Measurements from ENCODE around the gene ATRX.

DNA sequence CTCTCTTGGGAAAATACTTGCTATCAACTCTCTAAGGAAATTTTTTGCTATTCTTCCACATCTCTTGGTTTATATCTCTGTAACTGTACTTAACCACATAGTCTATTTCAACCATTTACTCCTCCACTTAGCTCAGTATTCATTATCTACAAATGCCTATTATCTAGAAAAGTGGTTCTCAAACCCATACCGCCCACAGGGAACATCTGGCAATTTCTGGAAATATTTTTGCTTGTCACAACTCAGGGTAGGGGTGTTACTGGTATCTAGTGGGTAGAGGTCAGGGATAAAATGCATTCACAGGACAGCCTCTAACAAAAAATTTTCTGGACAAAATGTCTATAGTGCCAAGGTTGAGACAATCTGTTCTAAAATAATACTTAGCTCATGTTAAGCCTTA, 14.4 kb downstream of the ATRX start:
- TF ChIP-seq, protein P1, sequence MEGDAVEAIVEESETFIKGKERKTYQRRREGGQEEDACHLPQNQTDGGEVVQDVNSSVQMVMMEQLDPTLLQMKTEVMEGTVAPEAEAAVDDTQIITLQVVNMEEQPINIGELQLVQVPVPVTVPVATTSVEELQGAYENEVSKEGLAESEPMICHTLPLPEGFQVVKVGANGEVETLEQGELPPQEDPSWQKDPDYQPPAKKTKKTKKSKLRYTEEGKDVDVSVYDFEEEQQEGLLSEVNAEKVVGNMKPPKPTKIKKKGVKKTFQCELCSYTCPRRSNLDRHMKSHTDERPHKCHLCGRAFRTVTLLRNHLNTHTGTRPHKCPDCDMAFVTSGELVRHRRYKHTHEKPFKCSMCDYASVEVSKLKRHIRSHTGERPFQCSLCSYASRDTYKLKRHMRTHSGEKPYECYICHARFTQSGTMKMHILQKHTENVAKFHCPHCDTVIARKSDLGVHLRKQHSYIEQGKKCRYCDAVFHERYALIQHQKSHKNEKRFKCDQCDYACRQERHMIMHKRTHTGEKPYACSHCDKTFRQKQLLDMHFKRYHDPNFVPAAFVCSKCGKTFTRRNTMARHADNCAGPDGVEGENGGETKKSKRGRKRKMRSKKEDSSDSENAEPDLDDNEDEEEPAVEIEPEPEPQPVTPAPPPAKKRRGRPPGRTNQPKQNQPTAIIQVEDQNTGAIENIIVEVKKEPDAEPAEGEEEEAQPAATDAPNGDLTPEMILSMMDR (conservative IDR thresholded peaks at IDR 0.05), result no peak
- TF ChIP-seq EZH2 (IDR thresholded peaks at IDR 0.05; ENCODE audit: low read depth), result no peak
